IMR-90 (cell line): ENCODE data around the gene STAM. TPM values are rescaled to one million over a fixed set of nuclear protein-coding genes. Genes with fewer than 3 reads are reported as not detected.

Experiments used
- ATAC-seq: fragments of 200-7000 bp; cut with Tn5 transposase; 2 replicates; pipeline ENCODE4 v1.9.1; 2020; ENCODE audit warnings: low read depth, mild to moderate bottlenecking, moderate library complexity
- BruUV-seq: library from RNA; stranded (reverse); fragments of 400-500 nt; replicated peaks from 2 replicates; lab custom pipeline; 2021; lab: Mats Ljungman, UMichigan
- CTCF ChIA-PET: fragments of 300-600 bp; formaldehyde crosslinking; extraction: SDS; loops from one replicate; lab custom pipeline; 2021; ENCODE audit warnings: antibody characterized with exemption; lab: Yijun Ruan, JAX
- POLR2A ChIA-PET: fragments of 300-600 bp; sonication (Branson Sonifier 250); formaldehyde crosslinking; loops from one replicate; lab custom pipeline; 2022; ENCODE audit warnings: antibody characterized with exemption; ENCODE audit not compliant: unreplicated experiment; lab: Charles Lee
- DNase-seq: peaks from one replicate; pipeline ENCODE4 v3.0.0; 2013
- H2AFZ ChIP-seq: replicated peaks from 2 replicates; pipeline ENCODE3; 2013; ENCODE audit warnings: low read length, mild to moderate bottlenecking; ENCODE audit not compliant: poor library complexity
- H2AK5ac ChIP-seq: 2 replicates; pipeline ENCODE4 v1.6.1; 2013; ENCODE audit warnings: low read depth, low read length, inconsistent platforms
- H2AK9ac ChIP-seq: replicated peaks from 2 replicates; pipeline ENCODE3; 2013; ENCODE audit warnings: mild to moderate bottlenecking, low read depth, low read length, moderate library complexity; ENCODE audit not compliant: poor library complexity
- H2BK120ac ChIP-seq: 2 replicates; pipeline ENCODE4 v1.6.1; 2013; ENCODE audit warnings: low read depth, low read length, inconsistent platforms
- H2BK15ac ChIP-seq: 3 replicates; pipeline ENCODE4 v1.6.1; 2013; ENCODE audit warnings: low read depth, low read length, inconsistent platforms
- H2BK20ac ChIP-seq: 2 replicates; pipeline ENCODE4 v1.6.1; 2013; ENCODE audit warnings: low read depth, mild to moderate bottlenecking, inconsistent platforms, low read length, moderate library complexity
- H2BK5ac ChIP-seq: 2 replicates; pipeline ENCODE4 v1.6.1; 2013; ENCODE audit warnings: mild to moderate bottlenecking, low read depth, low read length, inconsistent platforms; ENCODE audit not compliant: poor library complexity, severe bottlenecking
- H3K14ac ChIP-seq: replicated peaks from 2 replicates; pipeline ENCODE4 v1.6.1; 2013; ENCODE audit warnings: low read depth, low read length, inconsistent platforms
- H3K18ac ChIP-seq: 2 replicates; pipeline ENCODE4 v1.6.1; 2013; ENCODE audit warnings: low read depth, low read length, control low read depth
- H3K23ac ChIP-seq: 2 replicates; pipeline ENCODE4 v1.6.1; 2013; ENCODE audit warnings: low read depth, low read length, inconsistent platforms
- H3K27ac ChIP-seq: 2 replicates; pipeline ENCODE4 v1.5.1; 2013; ENCODE audit warnings: mild to moderate bottlenecking, control low read depth, low read length; ENCODE audit not compliant: insufficient read depth
- H3K27me3 ChIP-seq: 2 replicates; pipeline ENCODE4 v1.6.1; 2013; ENCODE audit warnings: low read length; ENCODE audit not compliant: control insufficient read depth, insufficient read depth
- H3K36me3 ChIP-seq: 2 replicates; pipeline ENCODE4 v1.6.1; 2013; ENCODE audit warnings: low read length, mixed read lengths; ENCODE audit not compliant: control insufficient read depth, insufficient read depth
- H3K4ac ChIP-seq: 2 replicates; pipeline ENCODE4 v1.6.1; 2013; ENCODE audit warnings: low read depth, low read length, inconsistent platforms
- H3K4me1 ChIP-seq: 2 replicates; pipeline ENCODE4 v1.6.1; 2013; ENCODE audit warnings: low read length, mixed read lengths; ENCODE audit not compliant: control insufficient read depth, insufficient read depth
- H3K4me2 ChIP-seq: 2 replicates; pipeline ENCODE4 v1.6.1; 2013; ENCODE audit warnings: low read depth, mild to moderate bottlenecking, control low read depth, low read length, moderate library complexity
- H3K4me3 ChIP-seq: 2 replicates; pipeline ENCODE4 v1.5.1; 2013; ENCODE audit warnings: low read depth, mild to moderate bottlenecking, control low read depth, low read length, moderate library complexity; ENCODE audit not compliant: insufficient read depth
- H3K56ac ChIP-seq: 2 replicates; pipeline ENCODE4 v1.6.1; 2013; ENCODE audit warnings: low read length, inconsistent platforms; ENCODE audit not compliant: insufficient read depth; ENCODE audit errors: extremely low read depth
- H3K79me1 ChIP-seq, 2 experiments: 2 replicates each; pipeline ENCODE4 v1.6.1; 2013; ENCODE audit warnings: low read length in 2 of 2, inconsistent platforms in 1 of 2, low read depth in 1 of 2
- H3K9ac ChIP-seq: 2 replicates; pipeline ENCODE4 v1.6.1; 2013; ENCODE audit warnings: low read depth, low read length, control low read depth
- H3K9me1 ChIP-seq: 2 replicates; pipeline ENCODE4 v1.6.1; 2013; ENCODE audit warnings: low read length, inconsistent platforms; ENCODE audit not compliant: insufficient read depth
- H3K9me3 ChIP-seq: 2 replicates; pipeline ENCODE4 v1.6.1; 2013; ENCODE audit warnings: low read length; ENCODE audit not compliant: control insufficient read depth, insufficient read depth
- H4K20me1 ChIP-seq: 2 replicates; pipeline ENCODE4 v1.6.1; 2013; ENCODE audit warnings: low read length, inconsistent platforms; ENCODE audit not compliant: insufficient read depth
- H4K5ac ChIP-seq: 2 replicates; pipeline ENCODE4 v1.6.1; 2013; ENCODE audit warnings: mild to moderate bottlenecking, low read depth, low read length, control low read depth
- H4K8ac ChIP-seq, 2 experiments: 2 replicates each; pipeline ENCODE4 v1.6.1; 2013; ENCODE audit warnings: low read depth in 2 of 2, low read length in 2 of 2, control low read depth in 1 of 2, inconsistent platforms in 1 of 2
- H4K91ac ChIP-seq: 2 replicates; pipeline ENCODE4 v1.6.1; 2013; ENCODE audit warnings: low read depth, low read length, inconsistent platforms; ENCODE audit not compliant: insufficient read depth
- CHD1 ChIP-seq: IDR thresholded peaks from 2 replicates; pipeline ENCODE4 v1.6.1; 2012; ENCODE audit warnings: low read depth, low read length, improper control_type of control experiment
- CTCF ChIP-seq: conservative IDR thresholded peaks from 2 replicates; pipeline ENCODE4 v1.5.1; 2012; ENCODE audit warnings: mild to moderate bottlenecking, low read depth, low read length, improper control_type of control experiment
- FOS ChIP-seq: fragments of 150-350 bp; IDR thresholded peaks from 2 replicates; pipeline ENCODE4 v1.6.1; 2016; ENCODE audit warnings: low read depth, low read length
- MAFK ChIP-seq: IDR thresholded peaks from 2 replicates; pipeline ENCODE4 v1.6.1; 2012; ENCODE audit warnings: low read depth, low read length, improper control_type of control experiment
- MAZ ChIP-seq: IDR thresholded peaks from 2 replicates; pipeline ENCODE4 v1.6.1; 2012; ENCODE audit warnings: low read depth, mild to moderate bottlenecking, low read length, improper control_type of control experiment, moderate library complexity, borderline replicate concordance
- MXI1 ChIP-seq: IDR thresholded peaks from 2 replicates; pipeline ENCODE4 v1.6.1; 2012; ENCODE audit warnings: low read depth, mild to moderate bottlenecking, low read length, moderate library complexity, borderline replicate concordance
- NFE2L2 ChIP-seq: fragments of 150-350 bp; IDR thresholded peaks from 2 replicates; pipeline ENCODE4 v1.6.1; 2016; ENCODE audit warnings: low read depth, mild to moderate bottlenecking, low read length
- POLR2A ChIP-seq: IDR thresholded peaks from 2 replicates; pipeline ENCODE4 v1.6.1; 2012; ENCODE audit warnings: mild to moderate bottlenecking, low read depth, low read length
- RAD21 ChIP-seq: IDR thresholded peaks from 2 replicates; pipeline ENCODE4 v1.6.1; 2012; ENCODE audit warnings: low read length, improper control_type of control experiment
- RCOR1 ChIP-seq: IDR thresholded peaks from 2 replicates; pipeline ENCODE4 v1.6.1; 2012; ENCODE audit warnings: mild to moderate bottlenecking, low read length, improper control_type of control experiment; ENCODE audit not compliant: insufficient replicate concordance
- RFX5 ChIP-seq: IDR thresholded peaks from 2 replicates; pipeline ENCODE4 v1.8.0; 2012; ENCODE audit warnings: low read depth, mild to moderate bottlenecking, low read length, moderate library complexity
- SMC3 ChIP-seq: fragments of 150-350 bp; IDR thresholded peaks from 2 replicates; pipeline ENCODE4 v1.6.1; 2016; ENCODE audit warnings: low read depth, mild to moderate bottlenecking, antibody characterized with exemption, low read length, moderate library complexity
- USF2 ChIP-seq: fragments of 150-350 bp; IDR thresholded peaks from 2 replicates; pipeline ENCODE4 v1.6.1; 2017; ENCODE audit warnings: mild to moderate bottlenecking, antibody characterized with exemption, low read length, low read depth
- WGBS, 2 experiments: methylation state at CpG; one replicate each; pipeline versions ENCODE4 v1.1.5 to v1.1.7; 2013; ENCODE audit warnings: missing lambda C conversion rate in 2 of 2; ENCODE audit not compliant: insufficient read length in 1 of 2; ENCODE audit errors: extremely low coverage in 2 of 2; 5-methylcytosine and 5-hydroxymethylcytosine counted together
- dilution Hi-C: fragments of 300-500 bp; cut with HindIII; formaldehyde crosslinking; loops from one replicate; pipeline ENCODE4 v1.14.3; 2018; ENCODE audit warnings: low sequenced_read_pairs; ENCODE audit not compliant: unreplicated experiment
- in situ Hi-C: fragments of 300-500 bp; cut with MboI; formaldehyde crosslinking; loops from 3 replicates; pipeline ENCODE4 v1.14.3; 2019; ENCODE audit warnings: low sequenced_read_pairs, inconsistent platforms, mixed read lengths
- intact Hi-C: fragments of 100-400 bp; cut with micrococcal nuclease; formaldehyde crosslinking; loops from 2 replicates; pipeline ENCODE4 v1.10.0; 2022
- polyA plus RNA-seq, 3 experiments: library from polyadenylated mRNA; depleted of rRNA; stranded (reverse); fragments of >200 nt; gene quantifications; 2 replicates each; pipeline ENCODE4 v1.2.3, GENCODE V29; 2012; ENCODE audit warnings: low replicate concordance in 1 of 3
- total RNA-seq: library from RNA; depleted of rRNA; stranded (reverse); fragments of >200 nt; gene quantifications from 2 replicates; pipeline ENCODE4 v1.2.3, GENCODE V29; 2012
- TF ChIP-seq, protein P1 (sequence below): fragments of 150-350 bp; IDR thresholded peaks from 2 replicates; pipeline ENCODE4 v1.6.1; 2016; ENCODE audit warnings: low read depth, mild to moderate bottlenecking, low read length, moderate library complexity, borderline replicate concordance

The STAM gene
- total and polyA plus RNA-seq, 2 of the 4 experiments (the other 2 are of a cell fraction), result 22.9 to 23.3 TPM

GRCh38 chr10:17674566-17674965 is 30.6 kb downstream of the STAM start (continued):
- TF ChIP-seq FOS (no peak), CHD1 (no peak), RFX5 (no peak)

DNA sequence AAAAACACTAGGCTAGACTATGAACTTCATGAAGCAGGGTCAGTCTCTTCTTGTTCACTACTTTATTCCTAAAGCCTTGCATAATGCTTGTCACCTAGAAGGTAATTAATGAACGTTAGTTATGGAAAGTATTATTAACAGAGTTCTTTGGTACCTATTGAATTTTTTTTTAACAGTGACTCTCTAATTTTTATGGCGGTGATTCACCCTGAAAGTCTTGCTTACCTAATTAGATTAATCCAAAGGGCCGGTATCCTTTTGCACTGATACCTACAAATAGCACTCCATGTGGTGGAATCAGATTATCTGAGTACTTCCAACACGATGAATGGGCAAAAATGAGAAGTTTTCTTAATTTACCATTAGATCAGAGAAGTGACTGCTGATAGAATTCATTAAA is 31.7 kb downstream of the STAM start:
- Histone ChIP-seq H2AK9ac (no peak overlapping the region), H3K36me3 (no peaks in the 10 kb centered on the region), H2AK5ac (no peak overlapping the region), H3K9ac (no peak overlapping the region), H3K79me1 (peaks cover 19 to 72% of the 10 kb centered on the region in 2 experiments), H4K20me1 (peaks cover 4% of the 10 kb centered on the region; the same call in 1 of the 2 replicates), H3K4me1 (peaks cover 20% of the 10 kb centered on the region), H4K91ac (no peak overlapping the region), H3K18ac (no peak overlapping the region), H2AFZ (no peak overlapping the region), H2BK15ac (no peak overlapping the region), H3K4me3 (no peak overlapping the region), H4K5ac (no peak overlapping the region), H3K23ac (no peak overlapping the region), H3K9me3 (no peaks in the 10 kb centered on the region), H3K14ac (no peak overlapping the region), H3K27me3 (no peaks in the 10 kb centered on the region), H3K9me1 (peaks cover 13% of the 10 kb centered on the region), H2BK5ac (peak overlapping the region; percentile 50), H3K27ac (no peak overlapping the region), H2BK20ac (no peak overlapping the region), H4K8ac (no peak overlapping the region), H2BK120ac (no peak overlapping the region), H3K56ac (no peak overlapping the region), H3K4ac (no peak overlapping the region), H3K4me2 (no peak overlapping the region)
- CTCF ChIA-PET, result interaction anchor here (1.0 kb wide), 1 partner anchor 13 kb away, joined by 3 read pairs; no protein-coding TSS in a partner anchor
- in situ Hi-C loops (no loop called here), intact Hi-C loops (loop anchor here (2.0 kb wide), 1 partner anchor 59 kb away; the partner anchor contains the start of gene HACD1), dilution Hi-C loops (no loop called here)
- BruUV-seq, result no TSS peak
- no CpG with 5 or more reads among the region's 4 CpGs for WGBS, 2 experiments
- POLR2A ChIA-PET, result no interaction called here
- no peak for ATAC-seq
- TF ChIP-seq NFE2L2 (no peak), MAZ (no peak), MXI1 (no peak), SMC3 (no peak), CTCF (no peak), RCOR1 (no peak), MAFK (no peak), POLR2A (no peak), FOS (no peak), USF2 (no peak), RAD21 (no peak), RFX5 (no peak)
- TF ChIP-seq, protein P1, sequence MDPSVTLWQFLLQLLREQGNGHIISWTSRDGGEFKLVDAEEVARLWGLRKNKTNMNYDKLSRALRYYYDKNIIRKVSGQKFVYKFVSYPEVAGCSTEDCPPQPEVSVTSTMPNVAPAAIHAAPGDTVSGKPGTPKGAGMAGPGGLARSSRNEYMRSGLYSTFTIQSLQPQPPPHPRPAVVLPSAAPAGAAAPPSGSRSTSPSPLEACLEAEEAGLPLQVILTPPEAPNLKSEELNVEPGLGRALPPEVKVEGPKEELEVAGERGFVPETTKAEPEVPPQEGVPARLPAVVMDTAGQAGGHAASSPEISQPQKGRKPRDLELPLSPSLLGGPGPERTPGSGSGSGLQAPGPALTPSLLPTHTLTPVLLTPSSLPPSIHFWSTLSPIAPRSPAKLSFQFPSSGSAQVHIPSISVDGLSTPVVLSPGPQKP, result no peak
- no peak for DNase-seq
